A549 (cell line): ENCODE data around the gene PLD5.

Experiments used
- CTCF ChIP-seq: fragments of >200 bp; sonication (Bioruptor Twin); formaldehyde crosslinking; IDR thresholded peaks from 3 replicates; pipeline ENCODE4 v1.5.1; 2016
- FOSB ChIP-seq: fragments of 250-450 bp; sonication (Bioruptor Pico); IDR thresholded peaks from 2 replicates; pipeline ENCODE4 v1.5.0; 2020; ENCODE audit warnings: mild to moderate bottlenecking, moderate library complexity
- HEYL ChIP-seq: fragments of 250-450 bp; sonication (Bioruptor Pico); IDR thresholded peaks from 2 replicates; pipeline ENCODE4 v1.8.0; 2021; ENCODE audit warnings: mild to moderate bottlenecking, moderate library complexity
- MYC ChIP-seq: IDR thresholded peaks from 2 replicates; pipeline ENCODE4 v1.6.1; 2012; ENCODE audit warnings: mild to moderate bottlenecking, inconsistent platforms, low read length, improper control_type of control experiment, borderline replicate concordance
- PHF8 ChIP-seq: fragments of 200-600 bp; sonication (generic); IDR thresholded peaks from 2 replicates; pipeline ENCODE4 v1.6.1; 2016; ENCODE audit warnings: low read depth, mild to moderate bottlenecking, antibody characterized with exemption, moderate library complexity, borderline replicate concordance
- USF2 ChIP-seq: fragments of 450-650 bp; IDR thresholded peaks from 2 replicates; pipeline ENCODE4 v1.6.1; 2014; ENCODE audit warnings: antibody characterized with exemption
- ZC3H11A ChIP-seq: fragments of 450-650 bp; IDR thresholded peaks from 2 replicates; pipeline ENCODE4 v1.6.1; 2014; ENCODE audit warnings: antibody characterized with exemption, mild to moderate bottlenecking
- ZFP36 ChIP-seq: fragments of 450-650 bp; IDR thresholded peaks from 2 replicates; pipeline ENCODE4 v1.6.1; 2014; ENCODE audit warnings: borderline replicate concordance; ENCODE audit not compliant: partially characterized antibody

GRCh38 chr1:242449661-242450060 lies 74.8 kb downstream of the PLD5 start:
- TF ChIP-seq MYC (no peak), CTCF (no peak), PHF8 (no peak), HEYL (no peak), USF2 (no peak), ZC3H11A (no peak), ZFP36 (no peak), FOSB (CRISPR knock-in tag) (no peak)
